Measurements from ENCODE around the gene USP49. TPM values are rescaled to one million over a fixed set of nuclear protein-coding genes. Genes with fewer than 3 reads are reported as not detected.

Gene USP49
- total and polyA plus RNA-seq, 11 donors: 0.87 to 3.4 (median 1.7) TPM

- Histone ChIP-seq H3K27me3 (no peaks in the 10 kb centered on the region), H3K27ac (no peak overlapping the region), H3K36me3 (no peaks in the 10 kb centered on the region), H3K4me3 (no peak overlapping the region), H3K4me1 (peaks cover 0 to 6% (median 0%) of the 10 kb centered on the region in 12 donors), H3K9me3 (peaks cover 0 to 4% (median 0%) of the 10 kb centered on the region in 12 donors)
- DNase-seq (no peak), ATAC-seq (no peak)
- intact Hi-C loops (cut with DNase I): no loop called here
- TF ChIP-seq POLR2A (IDR thresholded peaks at IDR 0.05) (no peak), CTCF (IDR thresholded peaks at IDR 0.05) (no peak)
- 91 to 96% (median 93%) methylated on average over 3 of the region's 3 CpGs for WGBS, 4 donors
Measured at GRCh38 chr6:41832263-41832662, 62.9 kb downstream of the USP49 start.

DNA sequence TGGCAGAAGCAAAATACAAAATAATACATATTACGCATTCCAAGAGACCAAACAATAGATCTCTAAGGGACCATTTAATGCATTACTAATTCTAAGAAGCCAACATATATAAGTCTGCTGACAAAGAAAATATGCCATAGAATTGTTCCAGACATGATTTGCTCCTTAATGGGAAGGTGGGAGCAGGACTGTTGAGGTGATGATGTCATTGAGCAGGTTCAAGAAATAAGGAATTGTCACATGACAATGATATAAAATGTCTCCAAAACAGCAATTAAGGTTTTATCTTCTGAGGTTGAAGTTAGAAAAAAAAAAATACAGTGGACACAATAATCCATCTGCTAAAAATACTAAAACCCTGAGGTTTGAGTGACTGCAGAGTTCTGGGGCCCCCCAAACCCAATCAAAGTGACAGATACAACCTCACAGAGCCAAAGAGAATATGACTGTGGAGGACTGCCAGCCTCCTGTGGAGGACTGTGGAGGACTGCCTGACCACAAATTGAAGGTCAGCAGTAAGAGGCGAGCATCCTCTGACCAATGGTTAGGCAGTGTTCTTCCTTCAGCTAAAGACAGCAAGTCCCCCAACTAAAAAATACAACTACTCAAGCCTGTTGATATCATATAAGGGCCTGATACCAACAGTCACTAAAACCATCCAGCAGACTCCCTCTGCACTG lies 68.7 kb downstream of the USP49 start:
- Histone ChIP-seq H3K4me1 (peaks cover 0 to 3% (median 0%) of the 10 kb centered on the region in 12 donors), H3K27ac (no peak overlapping the region), H3K9me3 (no peaks in the 10 kb centered on the region), H3K4me3 (no peak overlapping the region), H3K36me3 (no peaks in the 10 kb centered on the region), H3K27me3 (no peaks in the 10 kb centered on the region)
- 92 to 98% (median 95%) methylated on average over 2 of the region's 2 CpGs for WGBS, 4 donors
- intact Hi-C loops (cut with DNase I): no loop called here
- DNase-seq: no peak
- no peak for TF ChIP-seq POLR2A (IDR thresholded peaks at IDR 0.05)
- TF ChIP-seq CTCF (IDR thresholded peaks at IDR 0.05): no peak
- ATAC-seq: no peak

GRCh38 chr6:41824571-41825569 lies 70.3 kb downstream of the USP49 start:
- ATAC-seq: no peak
- no peak overlapping the region for H3K4me3 ChIP-seq
- no peaks in the 10 kb centered on the region for H3K9me3 ChIP-seq
- H3K27me3 ChIP-seq: no peaks in the 10 kb centered on the region
- no peak overlapping the region for H3K27ac ChIP-seq
- peaks cover 0 to 3% (median 0%) of the 10 kb centered on the region in 12 donors for H3K4me1 ChIP-seq
- whole genome bisulfite sequencing, 4 donors: 89 to 94% (median 90%) methylated on average over 13 of the region's 13 CpGs
- no peaks in the 10 kb centered on the region for H3K36me3 ChIP-seq
- intact Hi-C loops (cut with DNase I): no loop called here
- no peak for TF ChIP-seq CTCF (IDR thresholded peaks at IDR 0.05)
- no peak for TF ChIP-seq POLR2A (IDR thresholded peaks at IDR 0.05)
- no peak for DNase-seq

DNA sequence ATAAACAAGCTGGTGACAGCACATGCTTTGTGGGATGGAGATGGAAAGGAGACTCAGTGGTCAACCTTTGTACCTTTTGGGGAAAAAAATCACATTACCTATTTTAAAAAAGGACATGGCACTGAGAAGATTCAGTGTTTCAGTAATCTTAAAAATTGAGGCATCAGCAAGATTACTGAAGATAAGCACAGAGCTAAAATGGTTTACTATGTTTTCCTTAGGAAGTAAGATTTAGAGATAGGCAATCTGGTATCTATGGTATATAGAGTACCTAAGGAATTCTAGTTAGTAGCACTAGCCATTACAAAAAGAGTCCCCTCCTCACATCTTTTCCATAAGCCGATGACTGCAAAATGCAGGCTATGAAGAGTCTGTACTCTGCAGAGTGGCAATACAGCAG lies 72.0 kb downstream of the USP49 start:
- ATAC-seq (no peak), DNase-seq (no peak)
- WGBS, 4 donors: 95 to 100% (median 99%) methylated on average over 1 of the region's 1 CpG
- Histone ChIP-seq H3K4me1 (peaks cover 0 to 3% (median 0%) of the 10 kb centered on the region in 12 donors), H3K27me3 (no peaks in the 10 kb centered on the region), H3K9me3 (no peaks in the 10 kb centered on the region), H3K4me3 (no peak overlapping the region), H3K36me3 (no peaks in the 10 kb centered on the region), H3K27ac (no peak overlapping the region)
- intact Hi-C loops (cut with DNase I): no loop called here
- no peak for TF ChIP-seq CTCF (IDR thresholded peaks at IDR 0.05)
- TF ChIP-seq POLR2A (IDR thresholded peaks at IDR 0.05): no peak

All from heart left ventricle (tissue), 16 donors.